HepG2 (cell line): ENCODE measurements around the gene DPEP3. TPM values are rescaled to one million over a fixed set of nuclear protein-coding genes. Genes with fewer than 3 reads are reported as not detected.

Experiments used
- AGO1 ChIP-seq: fragments of 200-400 bp; formaldehyde crosslinking; IDR thresholded peaks from 2 replicates; pipeline ENCODE4 v1.6.1; 2017; ENCODE audit warnings: mild to moderate bottlenecking, low read depth, low read length, moderate library complexity; ENCODE audit not compliant: poor library complexity, severe bottlenecking
- GZF1 ChIP-seq: sonication (generic); formaldehyde crosslinking; IDR thresholded peaks from 2 replicates; pipeline ENCODE4 v1.5.1; 2020; ENCODE audit warnings: mild to moderate bottlenecking, missing genetic modification reagents
- HOXA9 ChIP-seq: sonication (generic); formaldehyde crosslinking; IDR thresholded peaks from 2 replicates; pipeline ENCODE4 v1.8.1; 2022; ENCODE audit warnings: missing genetic modification reagents, mild to moderate bottlenecking, moderate library complexity, borderline replicate concordance
- NRL ChIP-seq: sonication (generic); formaldehyde crosslinking; IDR thresholded peaks from 2 replicates; pipeline ENCODE4 v1.5.0; 2020; ENCODE audit warnings: missing genetic modification reagents, mild to moderate bottlenecking, moderate library complexity, borderline replicate concordance
- SMARCE1 ChIP-seq: fragments of 450-650 bp; IDR thresholded peaks from 2 replicates; pipeline ENCODE4 v1.6.1; 2017; ENCODE audit warnings: borderline replicate concordance
- SOX13 ChIP-seq, 3 experiments: fragments of 450-650 bp in 1 of 3; sonication (generic) in 1 of 3; formaldehyde crosslinking in 1 of 3; IDR thresholded peaks in 2 of 3; conservative IDR thresholded peaks in 1 of 3; 2 replicates each; pipeline versions ENCODE4 v1.5.0 to v1.6.1; 2016 to 2020; ENCODE audit warnings: antibody characterized with exemption in 1 of 3, mild to moderate bottlenecking in 1 of 3, missing compliant biosample characterization in 1 of 3, missing genetic modification reagents in 1 of 3, moderate library complexity in 1 of 3
- ZBTB20 ChIP-seq: sonication (generic); formaldehyde crosslinking; IDR thresholded peaks from 2 replicates; pipeline ENCODE4 v1.8.1; 2023; ENCODE audit warnings: missing genetic modification reagents, low read depth, mild to moderate bottlenecking, borderline replicate concordance
- ZFAT ChIP-seq: sonication (generic); formaldehyde crosslinking; conservative IDR thresholded peaks from 2 replicates; pipeline ENCODE4 v1.8.1; 2023; ENCODE audit warnings: missing genetic modification reagents, inconsistent platforms
- ZNF124 ChIP-seq: sonication (generic); formaldehyde crosslinking; IDR thresholded peaks from 2 replicates; pipeline ENCODE4 v1.4.0; 2020; ENCODE audit warnings: missing genetic modification reagents
- ZNF143 ChIP-seq: sonication (generic); formaldehyde crosslinking; IDR thresholded peaks from 2 replicates; pipeline ENCODE4 v1.4.0; 2020; ENCODE audit warnings: missing genetic modification reagents
- polyA plus RNA-seq, 8 experiments: library from polyadenylated mRNA; depleted of rRNA in 3 of 8; stranded (reverse) in 7 of 8; unstranded in 1 of 8; fragments of >200 nt; fragmentation: Illumina TruSeq in 4 of 8; extraction: Trizol in 4 of 8; gene quantifications; 2 replicates each; pipeline versions ENCODE4 v1.2.1 to v1.2.3, GENCODE V29; 2011 to 2016; ENCODE audit warnings: low read depth in 4 of 8, missing spikeins in 1 of 8, mixed read lengths in 1 of 8; ENCODE audit not compliant: insufficient read depth in 1 of 8
- total RNA-seq, 5 experiments: library from RNA; depleted of rRNA; stranded (reverse); fragments of >200 nt; fragmentation: Illumina TruSeq; extraction: Trizol; gene quantifications; 2 replicates each; pipeline ENCODE4 v1.2.3, GENCODE V29; 2016; ENCODE audit warnings: low read depth in 1 of 5
- TF ChIP-seq, protein P1 (sequence below): sonication (generic); formaldehyde crosslinking; IDR thresholded peaks from 2 replicates; pipeline ENCODE4 v1.4.0; 2020; ENCODE audit warnings: missing genetic modification reagents, borderline replicate concordance
- TF ChIP-seq, protein P2 (sequence below): sonication (generic); formaldehyde crosslinking; IDR thresholded peaks from 2 replicates; pipeline ENCODE4 v1.5.1; 2020; ENCODE audit warnings: mild to moderate bottlenecking, moderate library complexity, missing genetic modification reagents
- TF ChIP-seq, protein P3 (sequence below): sonication (generic); formaldehyde crosslinking; IDR thresholded peaks from 2 replicates; pipeline ENCODE4 v1.4.0; 2020; ENCODE audit warnings: missing genetic modification reagents

DPEP3 gene
- total and polyA plus RNA-seq, 2 of the 13 experiments (the other 11 are each of a cell fraction or from before 2014, with no cell fraction given) = not detected

- TF ChIP-seq, protein P1, sequence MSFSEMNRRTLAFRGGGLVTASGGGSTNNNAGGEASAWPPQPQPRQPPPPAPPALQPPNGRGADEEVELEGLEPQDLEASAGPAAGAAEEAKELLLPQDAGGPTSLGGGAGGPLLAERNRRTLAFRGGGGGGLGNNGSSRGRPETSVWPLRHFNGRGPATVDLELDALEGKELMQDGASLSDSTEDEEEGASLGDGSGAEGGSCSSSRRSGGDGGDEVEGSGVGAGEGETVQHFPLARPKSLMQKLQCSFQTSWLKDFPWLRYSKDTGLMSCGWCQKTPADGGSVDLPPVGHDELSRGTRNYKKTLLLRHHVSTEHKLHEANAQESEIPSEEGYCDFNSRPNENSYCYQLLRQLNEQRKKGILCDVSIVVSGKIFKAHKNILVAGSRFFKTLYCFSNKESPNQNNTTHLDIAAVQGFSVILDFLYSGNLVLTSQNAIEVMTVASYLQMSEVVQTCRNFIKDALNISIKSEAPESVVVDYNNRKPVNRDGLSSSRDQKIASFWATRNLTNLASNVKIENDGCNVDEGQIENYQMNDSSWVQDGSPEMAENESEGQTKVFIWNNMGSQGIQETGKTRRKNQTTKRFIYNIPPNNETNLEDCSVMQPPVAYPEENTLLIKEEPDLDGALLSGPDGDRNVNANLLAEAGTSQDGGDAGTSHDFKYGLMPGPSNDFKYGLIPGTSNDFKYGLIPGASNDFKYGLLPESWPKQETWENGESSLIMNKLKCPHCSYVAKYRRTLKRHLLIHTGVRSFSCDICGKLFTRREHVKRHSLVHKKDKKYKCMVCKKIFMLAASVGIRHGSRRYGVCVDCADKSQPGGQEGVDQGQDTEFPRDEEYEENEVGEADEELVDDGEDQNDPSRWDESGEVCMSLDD = no peak
- TF ChIP-seq ZNF124 (CRISPR knock-in tag) = peak; percentile 19; the same call in 1 of the 2 replicates
- TF ChIP-seq ZNF143 (CRISPR knock-in tag) = no peak; the same call in 1 of the 2 replicates
- TF ChIP-seq NRL (CRISPR knock-in tag) = no peak
- TF ChIP-seq ZFAT = no peak
- peak; percentile 31; the same call in 1 of the 2 replicates for TF ChIP-seq ZBTB20 (CRISPR knock-in tag)
- TF ChIP-seq, protein P2, sequence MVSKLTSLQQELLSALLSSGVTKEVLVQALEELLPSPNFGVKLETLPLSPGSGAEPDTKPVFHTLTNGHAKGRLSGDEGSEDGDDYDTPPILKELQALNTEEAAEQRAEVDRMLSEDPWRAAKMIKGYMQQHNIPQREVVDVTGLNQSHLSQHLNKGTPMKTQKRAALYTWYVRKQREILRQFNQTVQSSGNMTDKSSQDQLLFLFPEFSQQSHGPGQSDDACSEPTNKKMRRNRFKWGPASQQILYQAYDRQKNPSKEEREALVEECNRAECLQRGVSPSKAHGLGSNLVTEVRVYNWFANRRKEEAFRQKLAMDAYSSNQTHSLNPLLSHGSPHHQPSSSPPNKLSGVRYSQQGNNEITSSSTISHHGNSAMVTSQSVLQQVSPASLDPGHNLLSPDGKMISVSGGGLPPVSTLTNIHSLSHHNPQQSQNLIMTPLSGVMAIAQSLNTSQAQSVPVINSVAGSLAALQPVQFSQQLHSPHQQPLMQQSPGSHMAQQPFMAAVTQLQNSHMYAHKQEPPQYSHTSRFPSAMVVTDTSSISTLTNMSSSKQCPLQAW (CRISPR knock-in tag) = no peak; the same call in none of the 2 replicates
- TF ChIP-seq, protein P3, sequence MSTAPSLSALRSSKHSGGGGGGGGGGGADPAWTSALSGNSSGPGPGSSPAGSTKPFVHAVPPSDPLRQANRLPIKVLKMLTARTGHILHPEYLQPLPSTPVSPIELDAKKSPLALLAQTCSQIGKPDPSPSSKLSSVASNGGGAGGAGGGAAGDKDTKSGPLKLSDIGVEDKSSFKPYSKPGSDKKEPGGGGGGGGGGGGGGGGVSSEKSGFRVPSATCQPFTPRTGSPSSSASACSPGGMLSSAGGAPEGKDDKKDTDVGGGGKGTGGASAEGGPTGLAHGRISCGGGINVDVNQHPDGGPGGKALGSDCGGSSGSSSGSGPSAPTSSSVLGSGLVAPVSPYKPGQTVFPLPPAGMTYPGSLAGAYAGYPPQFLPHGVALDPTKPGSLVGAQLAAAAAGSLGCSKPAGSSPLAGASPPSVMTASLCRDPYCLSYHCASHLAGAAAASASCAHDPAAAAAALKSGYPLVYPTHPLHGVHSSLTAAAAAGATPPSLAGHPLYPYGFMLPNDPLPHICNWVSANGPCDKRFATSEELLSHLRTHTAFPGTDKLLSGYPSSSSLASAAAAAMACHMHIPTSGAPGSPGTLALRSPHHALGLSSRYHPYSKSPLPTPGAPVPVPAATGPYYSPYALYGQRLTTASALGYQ (CRISPR knock-in tag) = no peak
- no peak for TF ChIP-seq AGO1
- no peak for TF ChIP-seq SMARCE1
- 0 out of 2 replicates have a peak, but pooled peaks have one; percentile 7 for TF ChIP-seq GZF1 (CRISPR knock-in tag)
- TF ChIP-seq SOX13 (IDR thresholded peaks at IDR 0.05) = no peak
- TF ChIP-seq SOX13 (CRISPR knock-in tag; conservative IDR thresholded peaks at IDR 0.05 in 1 of 2, IDR thresholded peaks at IDR 0.05 in 1 of 2) = no peak
- TF ChIP-seq HOXA9 (CRISPR knock-in tag) = no peak
Measured at GRCh38 chr16:67966549-67967182, 13.6 kb downstream of the DPEP3 start (continued).
